Endothelial cell of umbilical vein (primary cell): ENCODE results near the gene RASSF3. TPM values are rescaled to one million over a fixed set of nuclear protein-coding genes. Genes with fewer than 3 reads are reported as not detected.

ENCODE experiments used
- BruUV-seq: library from RNA; stranded (reverse); fragments of 400-500 nt; replicated peaks from 2 replicates; lab custom pipeline; 2021; lab: Mats Ljungman, UMichigan
- CTCF ChIA-PET: fragments of 300-600, 350-600 bp; sonication (Branson Sonifier 250); formaldehyde crosslinking; loops from one replicate; lab custom pipeline; 2021; ENCODE audit warnings: antibody characterized with exemption, inconsistent platforms; lab: Charles Lee
- POLR2A ChIA-PET: fragments of 300-600, 350-600 bp; sonication (Branson Sonifier 250); formaldehyde crosslinking; loops from one replicate; lab custom pipeline; 2021; ENCODE audit warnings: antibody characterized with exemption, inconsistent platforms; lab: Charles Lee
- DNase-seq: peaks from one replicate; pipeline ENCODE4 v3.0.0-alpha.2; 2011; ENCODE audit warnings: low read depth, low spot score
- FAIRE-seq: peaks from 2 replicates; lab custom pipeline; 2011; peaks lifted over from hg19 to GRCh38; lab: Jason Lieb, UNC
- H2AFZ ChIP-seq: 2 replicates; pipeline ENCODE4 v1.6.0; 2012; ENCODE audit warnings: low read depth, low read length, control low read depth, inconsistent platforms
- H3K27ac ChIP-seq: 2 replicates; pipeline ENCODE4 v1.5.1; 2011; ENCODE audit warnings: low read depth, mild to moderate bottlenecking, control low read depth, low read length, moderate library complexity; ENCODE audit not compliant: insufficient read depth
- H3K27me3 ChIP-seq, 2 experiments: 2 replicates each; pipeline versions ENCODE4 v1.6.0 to v1.6.1; 2011; ENCODE audit warnings: low read length in 2 of 2, mixed read lengths in 1 of 2; ENCODE audit not compliant: control insufficient read depth in 2 of 2, insufficient read depth in 2 of 2
- H3K36me3 ChIP-seq, 2 experiments: 2 replicates in 1 of 2; 3 replicates in 1 of 2; pipeline ENCODE4 v1.5.1; 2011; ENCODE audit warnings: low read length in 2 of 2, mild to moderate bottlenecking in 1 of 2, moderate library complexity in 1 of 2; ENCODE audit not compliant: control insufficient read depth in 2 of 2, insufficient read depth in 2 of 2; ENCODE audit errors: extremely low read depth in 1 of 2
- H3K4me1 ChIP-seq: 3 replicates; pipeline ENCODE4 v1.5.1; 2011; ENCODE audit warnings: mild to moderate bottlenecking, low read length; ENCODE audit not compliant: control insufficient read depth, insufficient read depth; ENCODE audit errors: extremely low read depth
- H3K4me2 ChIP-seq: 2 replicates; pipeline ENCODE4 v1.6.1; 2011; ENCODE audit warnings: low read length, control low read depth, mixed read lengths; ENCODE audit not compliant: insufficient read depth
- H3K4me3 ChIP-seq, 3 experiments: fragments of 200-600 bp in 1 of 3; sonication (generic), shearing (Covaris generic) in 1 of 3; replicated peaks in 1 of 3; 2 replicates each; pipeline ENCODE4 v1.5.1; 2011 to 2016; ENCODE audit warnings: control low read depth in 3 of 3, low read length in 3 of 3, mild to moderate bottlenecking in 2 of 3, inconsistent platforms in 1 of 3, low read depth in 1 of 3, moderate library complexity in 1 of 3; ENCODE audit not compliant: insufficient read depth in 1 of 3
- H3K79me2 ChIP-seq: 2 replicates; pipeline ENCODE4 v1.6.0; 2012; ENCODE audit warnings: low read length, inconsistent platforms; ENCODE audit not compliant: control insufficient read depth, insufficient read depth
- H3K9ac ChIP-seq: replicated peaks from 2 replicates; pipeline ENCODE3; 2011; ENCODE audit warnings: low read length, control low read depth; ENCODE audit not compliant: insufficient read depth; ENCODE audit errors: extremely low read depth
- H3K9me1 ChIP-seq: replicated peaks from 3 replicates; pipeline ENCODE4 v1.6.0; 2011; ENCODE audit warnings: mild to moderate bottlenecking, low read length; ENCODE audit not compliant: control insufficient read depth, insufficient read depth; ENCODE audit errors: extremely low read depth
- H3K9me3 ChIP-seq: replicated peaks from 2 replicates; pipeline ENCODE4 v1.5.1; 2012; ENCODE audit warnings: low read length, inconsistent platforms; ENCODE audit not compliant: control insufficient read depth, insufficient read depth
- H4K20me1 ChIP-seq: replicated peaks from 2 replicates; pipeline ENCODE3; 2011; ENCODE audit warnings: mild to moderate bottlenecking, low read length; ENCODE audit not compliant: control insufficient read depth, insufficient read depth; ENCODE audit errors: extremely low read depth
- EZH2 ChIP-seq: IDR thresholded peaks from 2 replicates; pipeline ENCODE4 v1.6.1; 2012; ENCODE audit warnings: borderline replicate concordance, low read depth, mild to moderate bottlenecking, moderate library complexity, low read length, inconsistent platforms; ENCODE audit not compliant: severe bottlenecking
- FOS ChIP-seq: IDR thresholded peaks from 2 replicates; pipeline ENCODE4 v1.6.1; 2011; ENCODE audit warnings: mild to moderate bottlenecking, low read length, moderate library complexity, borderline replicate concordance; ENCODE audit not compliant: insufficient read depth
- GATA2 ChIP-seq: IDR thresholded peaks from 2 replicates; pipeline ENCODE4 v1.7.0; 2011; ENCODE audit warnings: low read depth, mild to moderate bottlenecking, moderate library complexity, mixed read lengths, low read length; ENCODE audit not compliant: insufficient read length, insufficient read depth
- JUN ChIP-seq: IDR thresholded peaks from 2 replicates; pipeline ENCODE4 v1.6.1; 2011; ENCODE audit warnings: borderline replicate concordance, low read depth; ENCODE audit not compliant: insufficient read length, insufficient read depth
- dilution Hi-C: fragments of 300-500 bp; cut with MboI; formaldehyde crosslinking; loops from one replicate; pipeline ENCODE4 v1.15.0; 2019; ENCODE audit warnings: low sequenced_read_pairs; ENCODE audit not compliant: extremely low pct_ligation_motif_present
- intact Hi-C: fragments of 100-400 bp; cut with micrococcal nuclease; formaldehyde crosslinking; loops from one replicate; pipeline ENCODE4 v1.10.0; 2022
- polyA plus RNA-seq, 4 experiments: library from polyadenylated mRNA; depleted of rRNA in 3 of 4; stranded (reverse) in 3 of 4; unstranded in 1 of 4; fragments of >200 nt; gene quantifications; 2 replicates each; pipeline versions ENCODE4 v1.2.1 to v1.2.3, GENCODE V29; 2011 to 2012; ENCODE audit warnings: missing spikeins in 1 of 4
- total RNA-seq: library from RNA; stranded (reverse); gene quantifications from 2 replicates; pipeline ENCODE4 v1.2.3, GENCODE V29; 2021
- TF ChIP-seq, protein P1 (sequence below), 2 donors: IDR thresholded peaks; 1 replicate in 1 of 2; 2 replicates in 1 of 2; pipeline ENCODE4 v1.5.1; 2011; ENCODE audit warnings: low read length in 2 of 2, mild to moderate bottlenecking in 2 of 2, moderate library complexity in 2 of 2, control low read depth in 1 of 2, inconsistent platforms in 1 of 2, low read depth in 1 of 2; ENCODE audit not compliant: insufficient read depth in 1 of 2; ENCODE audit errors: extremely low read depth in 1 of 2
- TF ChIP-seq, protein P2 (sequence below): IDR thresholded peaks from 2 replicates; pipeline ENCODE4 v1.6.1; 2011; ENCODE audit not compliant: insufficient read depth, insufficient read length

The RASSF3 gene
- total and polyA plus RNA-seq, 2 donors (not counting 3 experiments of a cell fraction or from before 2014, with no cell fraction given), result 20.2 to 60.8 TPM

DNA sequence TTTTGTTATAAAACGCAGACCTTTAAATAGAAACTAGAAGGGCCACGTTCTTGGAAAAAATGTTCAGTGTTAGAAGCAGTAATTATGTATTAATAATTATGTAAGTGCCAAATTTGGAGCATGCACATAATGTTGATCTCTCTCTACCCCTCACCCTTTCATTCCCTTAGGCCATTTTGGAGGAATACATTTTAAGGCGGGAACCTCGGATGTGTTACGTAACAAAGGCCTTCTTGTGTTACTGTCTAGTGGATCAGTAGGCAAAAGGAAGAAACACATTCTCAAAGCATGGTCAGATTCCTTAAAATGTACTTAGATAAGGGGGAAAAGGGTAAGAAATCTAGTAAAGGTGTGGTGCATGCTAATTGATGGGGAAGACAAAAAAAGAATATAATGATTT is 52.7 kb downstream of the RASSF3 start:
- DNase-seq (no peak), FAIRE-seq (no peak)
- Histone ChIP-seq H3K27me3 (no peaks in the 10 kb centered on the region), H3K9me1 (no peaks in the 10 kb centered on the region), H3K9me3 (no peaks in the 10 kb centered on the region), H4K20me1 (peaks cover 2% of the 10 kb centered on the region), H3K4me1 (peaks cover 28% of the 10 kb centered on the region), H3K4me2 (no peak overlapping the region), H2AFZ (no peak overlapping the region), H3K9ac (no peak overlapping the region), H3K36me3 (no peaks in the 10 kb centered on the region), H3K27ac (no peak overlapping the region), H3K4me3 (no peak overlapping the region), H3K79me2 (peaks cover 88% of the 10 kb centered on the region)
- CTCF ChIA-PET, result interaction anchor here (0.7 kb wide), 1 partner anchor 16 kb away, joined by 3 read pairs; no protein-coding TSS in a partner anchor
- POLR2A ChIA-PET, result no interaction called here
- dilution Hi-C loops (no loop called here), intact Hi-C loops (no loop called here)
- BruUV-seq, result no TSS peak
- TF ChIP-seq, protein P1, sequence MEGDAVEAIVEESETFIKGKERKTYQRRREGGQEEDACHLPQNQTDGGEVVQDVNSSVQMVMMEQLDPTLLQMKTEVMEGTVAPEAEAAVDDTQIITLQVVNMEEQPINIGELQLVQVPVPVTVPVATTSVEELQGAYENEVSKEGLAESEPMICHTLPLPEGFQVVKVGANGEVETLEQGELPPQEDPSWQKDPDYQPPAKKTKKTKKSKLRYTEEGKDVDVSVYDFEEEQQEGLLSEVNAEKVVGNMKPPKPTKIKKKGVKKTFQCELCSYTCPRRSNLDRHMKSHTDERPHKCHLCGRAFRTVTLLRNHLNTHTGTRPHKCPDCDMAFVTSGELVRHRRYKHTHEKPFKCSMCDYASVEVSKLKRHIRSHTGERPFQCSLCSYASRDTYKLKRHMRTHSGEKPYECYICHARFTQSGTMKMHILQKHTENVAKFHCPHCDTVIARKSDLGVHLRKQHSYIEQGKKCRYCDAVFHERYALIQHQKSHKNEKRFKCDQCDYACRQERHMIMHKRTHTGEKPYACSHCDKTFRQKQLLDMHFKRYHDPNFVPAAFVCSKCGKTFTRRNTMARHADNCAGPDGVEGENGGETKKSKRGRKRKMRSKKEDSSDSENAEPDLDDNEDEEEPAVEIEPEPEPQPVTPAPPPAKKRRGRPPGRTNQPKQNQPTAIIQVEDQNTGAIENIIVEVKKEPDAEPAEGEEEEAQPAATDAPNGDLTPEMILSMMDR (IDR thresholded peaks at IDR 0.05; ENCODE audit: extremely low read depth in 1 of 2, insufficient read depth in 1 of 2, low read depth in 1 of 2, low read length in 2 of 2), result no peak
- no peak for TF ChIP-seq FOS
- TF ChIP-seq GATA2, result no peak
- TF ChIP-seq JUN, result no peak
- no peak for TF ChIP-seq EZH2
- TF ChIP-seq, protein P2, sequence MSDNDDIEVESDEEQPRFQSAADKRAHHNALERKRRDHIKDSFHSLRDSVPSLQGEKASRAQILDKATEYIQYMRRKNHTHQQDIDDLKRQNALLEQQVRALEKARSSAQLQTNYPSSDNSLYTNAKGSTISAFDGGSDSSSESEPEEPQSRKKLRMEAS, result no peak
